GM23338 (cell line): ENCODE measurements around the gene TMEM141. TPM values are rescaled to one million over a fixed set of nuclear protein-coding genes. Genes with fewer than 3 reads are reported as not detected.

Experiments
- ATAC-seq: fragments of 200-7000 bp; cut with Tn5 transposase; 3 replicates; pipeline ENCODE4 v1.9.1; 2020
- DNase-seq: peaks from one replicate; pipeline ENCODE4 v3.0.0-alpha.2; 2015; ENCODE audit warnings: low spot score
- H2AFZ ChIP-seq: fragments of 200-600 bp; sonication (generic); 2 replicates; pipeline ENCODE4 v1.8.0; 2016; ENCODE audit warnings: antibody characterized with exemption, mild to moderate bottlenecking, moderate library complexity
- H3F3A ChIP-seq: fragments of 200-600 bp; sonication (generic); replicated peaks from 2 replicates; pipeline ENCODE4 v1.8.0; 2017; ENCODE audit warnings: antibody characterized with exemption, mixed run types, low read depth
- H3K27ac ChIP-seq: fragments of 200-600 bp; sonication (generic); 2 replicates; pipeline ENCODE4 v1.6.1; 2016; ENCODE audit warnings: low read depth
- H3K27me3 ChIP-seq: fragments of 200-600 bp; sonication (generic); 2 replicates; pipeline ENCODE4 v1.8.0; 2016; ENCODE audit warnings: mild to moderate bottlenecking, mixed run types, moderate library complexity; ENCODE audit not compliant: insufficient read depth
- H3K36me3 ChIP-seq: fragments of 200-600 bp; sonication (generic); 2 replicates; pipeline ENCODE4 v1.8.0; 2016; ENCODE audit warnings: mild to moderate bottlenecking; ENCODE audit not compliant: insufficient read depth
- H3K4me1 ChIP-seq: fragments of 200-600 bp; sonication (generic); 2 replicates; pipeline ENCODE4 v1.8.0; 2016; ENCODE audit warnings: mild to moderate bottlenecking, moderate library complexity; ENCODE audit not compliant: insufficient read depth
- H3K4me2 ChIP-seq: fragments of 200-600 bp; sonication (generic); 2 replicates; pipeline ENCODE4 v1.7.1; 2017; ENCODE audit warnings: mixed run types
- H3K4me3 ChIP-seq: fragments of 200-600 bp; sonication (generic); 2 replicates; pipeline ENCODE4 v1.6.1; 2016; ENCODE audit warnings: mixed run types
- H3K79me2 ChIP-seq: fragments of 200-600 bp; sonication (generic); replicated peaks from 2 replicates; pipeline ENCODE4 v1.8.0; 2017; ENCODE audit warnings: mild to moderate bottlenecking; ENCODE audit not compliant: insufficient read depth
- H3K9me2 ChIP-seq: fragments of 200-600 bp; sonication (generic); 2 replicates; pipeline ENCODE4 v1.8.0; 2017; ENCODE audit not compliant: insufficient read depth
- H4K20me1 ChIP-seq: fragments of 200-600 bp; sonication (generic); replicated peaks from 2 replicates; pipeline ENCODE4 v1.8.0; 2017; ENCODE audit warnings: mild to moderate bottlenecking; ENCODE audit not compliant: insufficient read depth
- H3K27ac Mint-ChIP-seq: 2 replicates; pipeline ENCODE4 v1.8.0; 2020; ENCODE audit warnings: inconsistent platforms, mild to moderate bottlenecking, moderate library complexity, mixed read lengths
- H3K27me3 Mint-ChIP-seq: 3 replicates; pipeline ENCODE4 v1.8.0; 2022; ENCODE audit warnings: low read depth, mild to moderate bottlenecking, moderate library complexity, mixed read lengths, inconsistent platforms; ENCODE audit not compliant: insufficient read depth, poor library complexity
- H3K36me3 Mint-ChIP-seq: 3 replicates; pipeline ENCODE4 v1.8.0; 2021; ENCODE audit warnings: low read depth, mild to moderate bottlenecking, inconsistent platforms, moderate library complexity, mixed read lengths
- H3K4me1 Mint-ChIP-seq: 3 replicates; pipeline ENCODE4 v1.8.0; 2020; ENCODE audit warnings: mild to moderate bottlenecking, inconsistent platforms, mixed read lengths
- H3K4me3 Mint-ChIP-seq: 3 replicates; pipeline ENCODE4 v1.8.0; 2021; ENCODE audit warnings: moderate library complexity, mild to moderate bottlenecking, inconsistent platforms, mixed read lengths
- H3K9me3 Mint-ChIP-seq: 3 replicates; pipeline ENCODE4 v1.8.0; 2020; ENCODE audit warnings: moderate library complexity, mild to moderate bottlenecking, inconsistent platforms, mixed read lengths
- CREB1 ChIP-seq: fragments of 250-450 bp; sonication (Bioruptor Pico); IDR thresholded peaks from 2 replicates; pipeline ENCODE4 v1.5.0; 2020; ENCODE audit warnings: low read depth, mild to moderate bottlenecking, moderate library complexity
- ETS1 ChIP-seq: IDR thresholded peaks from 2 replicates; pipeline ENCODE4 v1.6.1; 2016; ENCODE audit warnings: antibody characterized with exemption
- EZH2 ChIP-seq: fragments of 200-600 bp; sonication (generic); IDR thresholded peaks from one replicate; pipeline ENCODE4 v1.8.0; 2017; ENCODE audit warnings: antibody characterized with exemption, mild to moderate bottlenecking, low read depth; ENCODE audit not compliant: unreplicated experiment
- EZH2phosphoT487 ChIP-seq: fragments of 200-600 bp; sonication (generic); IDR thresholded peaks from one replicate; pipeline ENCODE4 v1.8.1; 2018; ENCODE audit warnings: antibody characterized with exemption; ENCODE audit not compliant: unreplicated experiment
- JUNB ChIP-seq: IDR thresholded peaks from one replicate; pipeline ENCODE4 v1.6.1; 2016; ENCODE audit warnings: antibody characterized with exemption; ENCODE audit not compliant: unreplicated experiment
- NANOG ChIP-seq: IDR thresholded peaks from 2 replicates; pipeline ENCODE4 v1.6.1; 2016; ENCODE audit warnings: antibody characterized with exemption, borderline replicate concordance
- POLR2AphosphoS5 ChIP-seq: IDR thresholded peaks from 2 replicates; pipeline ENCODE4 v1.6.1; 2016; ENCODE audit warnings: antibody characterized with exemption, low read depth
- STAT1 ChIP-seq: IDR thresholded peaks from one replicate; pipeline ENCODE4 v1.6.1; 2016; ENCODE audit warnings: antibody characterized with exemption; ENCODE audit not compliant: unreplicated experiment
- ZNF114 ChIP-seq: fragments of 250-450 bp; sonication (Bioruptor Pico); IDR thresholded peaks from 2 replicates; pipeline ENCODE4 v1.5.0; 2020; ENCODE audit warnings: mild to moderate bottlenecking, moderate library complexity
- ZNF331 ChIP-seq: fragments of 250-450 bp; sonication (Bioruptor Pico); IDR thresholded peaks from 2 replicates; pipeline ENCODE4 v1.5.0; 2020; ENCODE audit warnings: low read depth, mild to moderate bottlenecking, moderate library complexity
- ZNF462 ChIP-seq: fragments of 250-450 bp; sonication (Bioruptor Pico); IDR thresholded peaks from 2 replicates; pipeline ENCODE4 v1.5.0; 2020; ENCODE audit warnings: mild to moderate bottlenecking, moderate library complexity
- polyA plus RNA-seq: library from polyadenylated mRNA; unstranded; fragments of >200 nt; fragmentation: Nextera tagmentation; extraction: Ambion mirVana; gene quantifications from 2 replicates; pipeline ENCODE4 v1.2.1, GENCODE V29; 2016
- total RNA-seq: library from RNA; depleted of rRNA; stranded (reverse); fragments of >200 nt; shearing (Covaris generic); gene quantifications from 2 replicates; pipeline ENCODE4 v1.2.3, GENCODE V29; 2014
- TF ChIP-seq, protein P1 (sequence below): IDR thresholded peaks from one replicate; pipeline ENCODE4 v1.6.1; 2018; ENCODE audit warnings: antibody characterized with exemption; ENCODE audit not compliant: unreplicated experiment
- TF ChIP-seq, protein P2 (sequence below), 2 experiments: fragments of 200-600 bp in 1 of 2; sonication (generic) in 1 of 2; conservative IDR thresholded peaks; 2 replicates each; pipeline versions ENCODE4 v1.5.1 to v1.6.1; 2016 to 2017; ENCODE audit warnings: antibody characterized with exemption in 2 of 2, low read depth in 2 of 2, mild to moderate bottlenecking in 2 of 2, moderate library complexity in 1 of 2

Gene TMEM141
- total and polyA plus RNA-seq, 2 experiments from 2014 or later: 71.4 to 90.5 TPM

- Histone ChIP-seq H3K27me3 (no peaks in the 10 kb centered on the region), H3F3A (no peaks in the 10 kb centered on the region), H3K36me3 (no peaks in the 10 kb centered on the region), H3K4me1 (no peaks in the 10 kb centered on the region), H3K27ac (no peak overlapping the region), H2AFZ (no peak overlapping the region; the same call in 1 of the 2 replicates), H3K79me2 (no peaks in the 10 kb centered on the region), H4K20me1 (no peaks in the 10 kb centered on the region), H3K4me3 (no peak overlapping the region), H3K9me2 (no peaks in the 10 kb centered on the region), H3K4me2 (no peak overlapping the region)
- ATAC-seq (no peak), DNase-seq (no peak)
- Mint-ChIP-seq H3K4me1 (no peaks in the 10 kb centered on the region; the same call in 2 of the 3 replicates), H3K27me3 (peaks cover 5% of the 10 kb centered on the region), H3K36me3 (peaks cover 3% of the 10 kb centered on the region; the same call in 2 of the 3 replicates), H3K27ac (no peak overlapping the region), H3K9me3 (peaks cover 28% of the 10 kb centered on the region), H3K4me3 (no peak overlapping the region)
- TF ChIP-seq NANOG (no peak), ZNF462 (CRISPR knock-in tag) (no peak), ZNF331 (CRISPR knock-in tag) (no peak), ETS1 (no peak), EZH2phosphoT487 (no peak), STAT1 (no peak), POLR2AphosphoS5 (no peak), EZH2 (no peak), CREB1 (no peak), ZNF114 (CRISPR knock-in tag) (no peak), JUNB (no peak)
- TF ChIP-seq, protein P1, sequence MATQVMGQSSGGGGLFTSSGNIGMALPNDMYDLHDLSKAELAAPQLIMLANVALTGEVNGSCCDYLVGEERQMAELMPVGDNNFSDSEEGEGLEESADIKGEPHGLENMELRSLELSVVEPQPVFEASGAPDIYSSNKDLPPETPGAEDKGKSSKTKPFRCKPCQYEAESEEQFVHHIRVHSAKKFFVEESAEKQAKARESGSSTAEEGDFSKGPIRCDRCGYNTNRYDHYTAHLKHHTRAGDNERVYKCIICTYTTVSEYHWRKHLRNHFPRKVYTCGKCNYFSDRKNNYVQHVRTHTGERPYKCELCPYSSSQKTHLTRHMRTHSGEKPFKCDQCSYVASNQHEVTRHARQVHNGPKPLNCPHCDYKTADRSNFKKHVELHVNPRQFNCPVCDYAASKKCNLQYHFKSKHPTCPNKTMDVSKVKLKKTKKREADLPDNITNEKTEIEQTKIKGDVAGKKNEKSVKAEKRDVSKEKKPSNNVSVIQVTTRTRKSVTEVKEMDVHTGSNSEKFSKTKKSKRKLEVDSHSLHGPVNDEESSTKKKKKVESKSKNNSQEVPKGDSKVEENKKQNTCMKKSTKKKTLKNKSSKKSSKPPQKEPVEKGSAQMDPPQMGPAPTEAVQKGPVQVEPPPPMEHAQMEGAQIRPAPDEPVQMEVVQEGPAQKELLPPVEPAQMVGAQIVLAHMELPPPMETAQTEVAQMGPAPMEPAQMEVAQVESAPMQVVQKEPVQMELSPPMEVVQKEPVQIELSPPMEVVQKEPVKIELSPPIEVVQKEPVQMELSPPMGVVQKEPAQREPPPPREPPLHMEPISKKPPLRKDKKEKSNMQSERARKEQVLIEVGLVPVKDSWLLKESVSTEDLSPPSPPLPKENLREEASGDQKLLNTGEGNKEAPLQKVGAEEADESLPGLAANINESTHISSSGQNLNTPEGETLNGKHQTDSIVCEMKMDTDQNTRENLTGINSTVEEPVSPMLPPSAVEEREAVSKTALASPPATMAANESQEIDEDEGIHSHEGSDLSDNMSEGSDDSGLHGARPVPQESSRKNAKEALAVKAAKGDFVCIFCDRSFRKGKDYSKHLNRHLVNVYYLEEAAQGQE: no peak
- TF ChIP-seq, protein P2, sequence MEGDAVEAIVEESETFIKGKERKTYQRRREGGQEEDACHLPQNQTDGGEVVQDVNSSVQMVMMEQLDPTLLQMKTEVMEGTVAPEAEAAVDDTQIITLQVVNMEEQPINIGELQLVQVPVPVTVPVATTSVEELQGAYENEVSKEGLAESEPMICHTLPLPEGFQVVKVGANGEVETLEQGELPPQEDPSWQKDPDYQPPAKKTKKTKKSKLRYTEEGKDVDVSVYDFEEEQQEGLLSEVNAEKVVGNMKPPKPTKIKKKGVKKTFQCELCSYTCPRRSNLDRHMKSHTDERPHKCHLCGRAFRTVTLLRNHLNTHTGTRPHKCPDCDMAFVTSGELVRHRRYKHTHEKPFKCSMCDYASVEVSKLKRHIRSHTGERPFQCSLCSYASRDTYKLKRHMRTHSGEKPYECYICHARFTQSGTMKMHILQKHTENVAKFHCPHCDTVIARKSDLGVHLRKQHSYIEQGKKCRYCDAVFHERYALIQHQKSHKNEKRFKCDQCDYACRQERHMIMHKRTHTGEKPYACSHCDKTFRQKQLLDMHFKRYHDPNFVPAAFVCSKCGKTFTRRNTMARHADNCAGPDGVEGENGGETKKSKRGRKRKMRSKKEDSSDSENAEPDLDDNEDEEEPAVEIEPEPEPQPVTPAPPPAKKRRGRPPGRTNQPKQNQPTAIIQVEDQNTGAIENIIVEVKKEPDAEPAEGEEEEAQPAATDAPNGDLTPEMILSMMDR (conservative IDR thresholded peaks at IDR 0.05; ENCODE audit: low read depth in 2 of 2): no peak
Measured at GRCh38 chr9:136753371-136754058, 37.6 kb upstream of the TMEM141 start.
